GM10266 (cell line): ENCODE results near the gene CHKA.

ENCODE experiments used
- DNase-seq: peaks from one replicate; pipeline ENCODE4 v3.0.0; 2012; ENCODE audit errors: extremely low spot score
- TF ChIP-seq, protein P1 (sequence below): IDR thresholded peaks from 2 replicates; pipeline ENCODE4 v1.5.1; 2012; ENCODE audit warnings: mild to moderate bottlenecking, low read depth; ENCODE audit not compliant: control insufficient read depth, insufficient read depth; ENCODE audit errors: missing control alignments

The CHKA gene

DNA sequence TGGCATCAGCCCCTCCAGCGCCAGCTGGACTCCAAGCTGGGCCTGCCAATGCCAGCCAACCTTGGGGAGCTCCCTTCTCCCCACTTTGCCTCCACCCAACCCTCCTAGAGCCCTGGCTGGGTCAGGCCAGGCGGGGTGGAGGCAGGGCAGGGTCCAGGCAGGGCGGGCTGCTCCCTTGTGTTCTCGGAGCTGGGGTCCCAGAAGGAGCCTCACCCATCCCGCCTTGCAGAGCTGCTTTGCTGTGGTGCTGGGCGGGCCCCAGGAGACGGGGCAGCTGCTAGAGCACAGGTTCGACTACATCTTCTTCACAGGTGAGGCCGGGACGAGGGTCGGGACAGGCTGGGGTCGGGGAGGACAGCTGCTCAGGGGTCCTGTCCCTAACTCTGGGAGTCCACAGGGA is 101.7 kb downstream of the CHKA start:
- TF ChIP-seq, protein P1, sequence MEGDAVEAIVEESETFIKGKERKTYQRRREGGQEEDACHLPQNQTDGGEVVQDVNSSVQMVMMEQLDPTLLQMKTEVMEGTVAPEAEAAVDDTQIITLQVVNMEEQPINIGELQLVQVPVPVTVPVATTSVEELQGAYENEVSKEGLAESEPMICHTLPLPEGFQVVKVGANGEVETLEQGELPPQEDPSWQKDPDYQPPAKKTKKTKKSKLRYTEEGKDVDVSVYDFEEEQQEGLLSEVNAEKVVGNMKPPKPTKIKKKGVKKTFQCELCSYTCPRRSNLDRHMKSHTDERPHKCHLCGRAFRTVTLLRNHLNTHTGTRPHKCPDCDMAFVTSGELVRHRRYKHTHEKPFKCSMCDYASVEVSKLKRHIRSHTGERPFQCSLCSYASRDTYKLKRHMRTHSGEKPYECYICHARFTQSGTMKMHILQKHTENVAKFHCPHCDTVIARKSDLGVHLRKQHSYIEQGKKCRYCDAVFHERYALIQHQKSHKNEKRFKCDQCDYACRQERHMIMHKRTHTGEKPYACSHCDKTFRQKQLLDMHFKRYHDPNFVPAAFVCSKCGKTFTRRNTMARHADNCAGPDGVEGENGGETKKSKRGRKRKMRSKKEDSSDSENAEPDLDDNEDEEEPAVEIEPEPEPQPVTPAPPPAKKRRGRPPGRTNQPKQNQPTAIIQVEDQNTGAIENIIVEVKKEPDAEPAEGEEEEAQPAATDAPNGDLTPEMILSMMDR = no peak
- DNase-seq = no peak

DNA sequence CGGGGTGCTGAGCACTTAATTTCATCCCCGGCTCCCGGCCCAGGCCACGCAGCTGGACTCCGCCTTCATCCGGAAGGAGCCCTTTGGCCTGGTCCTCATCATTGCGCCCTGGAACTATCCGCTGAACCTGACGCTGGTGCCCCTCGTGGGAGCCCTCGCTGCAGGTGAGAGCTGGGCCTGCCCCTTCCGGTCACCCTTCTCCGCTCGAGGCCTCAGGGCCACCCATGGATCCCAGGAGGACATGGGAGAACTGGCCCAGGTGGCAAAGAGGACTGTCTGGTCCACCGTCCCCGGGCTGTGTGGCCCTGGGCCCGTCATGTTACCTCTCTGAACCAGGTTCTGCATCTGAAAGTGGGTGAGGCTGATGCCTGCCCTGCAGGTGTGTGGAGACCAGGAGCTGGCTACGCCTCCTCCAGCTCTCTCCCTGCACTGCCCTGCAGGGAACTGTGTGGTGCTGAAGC is 102.4 kb downstream of the CHKA start:
- TF ChIP-seq, protein P1 = no peak
- DNase-seq = no peak

DNA sequence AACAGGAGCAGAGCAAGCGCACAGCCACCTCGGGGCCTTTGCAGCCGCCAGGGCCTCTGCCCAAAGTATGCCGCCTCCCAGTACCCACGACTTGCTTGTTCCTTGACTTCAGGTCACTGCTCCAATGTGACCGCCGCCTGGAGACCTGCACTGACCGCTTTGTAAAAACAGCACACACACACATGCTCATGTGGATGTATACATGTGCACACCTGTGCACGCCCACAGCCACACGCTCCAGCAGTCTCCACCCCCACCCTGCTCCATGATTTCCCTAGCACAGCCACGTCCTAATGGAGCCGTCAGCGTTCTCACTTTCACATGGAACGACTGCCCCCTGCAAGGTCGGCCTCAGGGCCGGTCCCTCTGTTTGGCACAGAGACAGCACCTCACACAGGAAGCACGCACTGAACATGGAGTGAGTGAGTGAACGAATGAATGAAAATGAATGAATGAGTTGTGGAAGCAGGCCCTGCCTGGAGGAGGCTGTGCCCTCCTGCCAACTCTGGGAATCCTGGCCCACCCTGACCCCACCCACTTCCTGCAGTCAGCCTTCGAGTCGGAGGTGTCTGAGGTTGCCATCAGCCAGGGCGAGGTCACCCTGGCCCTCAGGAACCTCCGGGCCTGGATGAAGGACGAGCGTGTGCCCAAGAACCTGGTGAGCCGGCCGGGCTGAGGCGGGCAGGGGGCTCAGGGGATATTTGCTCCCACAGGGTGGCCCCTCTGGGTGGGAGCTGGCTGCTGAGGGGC is 103.0 kb downstream of the CHKA start:
- no peak for DNase-seq
- TF ChIP-seq, protein P1 = no peak

DNA sequence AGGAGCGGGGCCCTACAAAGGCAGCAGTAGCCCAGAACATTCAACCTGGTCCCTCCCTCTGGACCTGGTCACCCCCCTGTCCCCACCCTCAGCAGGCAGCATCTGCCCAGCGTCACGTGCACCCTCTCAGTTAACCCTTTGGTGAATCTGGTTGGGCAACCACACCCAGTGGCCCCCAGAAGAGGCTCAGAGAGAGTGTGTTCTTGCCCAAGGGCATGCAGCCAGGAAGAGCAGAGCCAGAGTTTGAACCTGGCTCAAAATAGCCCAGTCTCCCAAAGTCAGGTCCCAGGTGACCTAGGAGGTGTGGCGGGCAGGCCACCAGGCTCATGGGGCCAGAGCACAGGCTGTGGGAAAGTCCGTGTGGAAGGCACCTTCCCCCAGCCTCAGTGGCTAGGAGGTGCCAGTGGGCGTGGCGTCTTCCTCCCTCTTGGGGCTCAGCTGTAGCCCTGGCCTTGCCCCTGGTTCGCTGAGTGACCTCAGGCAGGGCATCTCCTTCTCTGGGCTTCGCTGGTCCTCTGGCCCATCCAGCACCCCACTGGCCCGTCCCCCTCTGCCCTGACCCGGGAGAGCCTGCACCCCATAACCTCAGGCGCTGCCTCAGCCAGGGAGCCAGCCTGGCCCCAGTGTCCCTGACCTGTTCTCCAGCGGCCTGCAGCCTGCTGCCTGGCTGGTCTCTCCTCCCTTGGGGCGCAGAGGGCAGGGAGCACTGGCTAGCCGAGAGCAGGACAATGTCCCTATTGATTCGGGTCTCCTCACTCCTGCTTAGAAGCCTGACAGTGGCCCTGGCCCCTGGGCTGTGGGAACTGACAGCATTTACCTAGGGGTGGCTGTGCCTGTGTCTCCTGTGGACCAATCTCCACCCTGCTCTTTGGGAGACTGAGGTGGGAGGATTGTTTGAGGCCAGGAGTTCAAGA is 104.0 kb downstream of the CHKA start:
- DNase-seq = no peak
- TF ChIP-seq, protein P1 = no peak

DNA sequence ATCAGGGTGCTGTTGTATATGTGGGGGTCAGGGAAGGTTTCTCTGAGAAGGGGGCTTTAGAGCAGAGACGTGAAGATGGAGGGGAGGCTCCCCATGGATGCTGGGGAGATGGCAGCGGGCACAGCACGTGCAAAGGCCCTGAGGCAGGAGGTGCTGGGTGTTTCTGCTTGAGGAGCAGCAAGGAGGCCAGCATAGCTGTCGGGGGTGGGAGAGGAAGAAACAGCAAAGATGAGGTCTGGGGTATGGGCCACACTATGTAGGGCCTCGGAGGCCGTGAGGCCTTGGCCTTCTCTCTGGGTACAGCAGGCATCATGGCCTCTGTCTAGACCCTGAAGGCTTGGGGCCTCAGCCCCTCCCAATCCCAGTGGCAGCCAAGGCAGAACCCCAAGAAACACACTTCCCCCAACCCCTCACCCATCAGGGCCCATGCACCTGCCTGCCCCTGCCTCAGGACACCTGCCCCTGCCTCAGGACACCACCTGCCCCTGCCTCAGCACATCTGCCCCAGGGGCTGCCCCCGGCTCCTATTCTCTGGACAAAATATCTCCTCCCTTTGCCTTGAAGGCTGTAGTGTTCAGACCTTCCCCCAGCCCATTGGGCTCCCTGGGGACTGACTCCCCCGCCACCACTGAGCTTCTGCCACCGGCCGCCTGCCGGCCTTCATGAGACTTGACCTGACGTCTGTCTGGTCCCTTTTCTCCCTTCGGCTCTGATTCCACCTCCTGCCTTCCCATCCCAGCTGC is 104.9 kb downstream of the CHKA start:
- no peak for DNase-seq
- TF ChIP-seq, protein P1 = no peak

DNA sequence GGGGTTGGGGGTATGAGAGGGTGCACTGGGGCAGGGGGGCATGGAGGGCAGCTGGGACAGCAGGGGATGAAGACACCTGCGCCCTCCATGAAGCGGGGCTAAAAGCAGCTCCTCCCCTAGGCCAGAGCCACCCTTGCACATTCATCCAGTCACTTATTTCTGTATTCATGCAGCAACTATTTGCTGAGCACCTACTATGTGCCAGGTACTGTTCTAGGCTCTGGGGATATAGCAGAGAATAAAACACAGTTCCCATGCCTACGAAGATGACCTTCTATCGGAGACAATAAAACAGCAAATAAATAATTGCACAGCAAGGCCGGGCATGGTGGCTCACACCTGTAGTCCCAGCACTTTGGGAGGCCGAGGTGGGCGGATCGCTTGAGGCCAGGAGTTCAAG is 105.7 kb downstream of the CHKA start:
- no peak for DNase-seq
- TF ChIP-seq, protein P1 = no peak
